HG03457 (cell line): ENCODE results near the gene UBE3C.

Experiments used
- ATAC-seq: cut with Tn5 transposase; IDR thresholded peaks from one replicate; pipeline ENCODE4 v1.9.1; 2021; ENCODE audit warnings: moderate number of reproducible peaks; ENCODE audit not compliant: unreplicated experiment

The UBE3C gene

DNA sequence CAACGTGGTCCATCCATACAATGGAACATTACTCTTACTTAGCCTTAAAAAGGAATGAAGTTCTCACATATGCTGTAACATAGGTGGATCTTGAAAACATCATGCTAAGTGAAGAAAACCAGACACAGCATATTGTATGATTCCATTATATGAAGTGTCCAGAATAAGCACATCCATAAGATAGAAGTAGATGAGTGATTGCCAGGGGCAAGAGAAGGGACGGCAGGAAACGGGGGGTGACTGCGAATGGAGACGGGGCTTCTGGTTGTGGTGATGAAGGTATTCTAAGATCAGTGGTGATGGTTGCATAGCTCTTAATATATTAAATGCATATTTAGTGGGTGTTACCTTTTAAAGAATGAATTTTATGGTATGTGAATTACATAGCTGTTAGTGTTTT, 29.8 kb downstream of the UBE3C start:
- no peak for ATAC-seq

GRCh38 chr7:157176771-157177170, 38.0 kb downstream of the UBE3C start:
- no peak for ATAC-seq

GRCh38 chr7:157177333-157177982, 38.7 kb downstream of the UBE3C start:
- no peak for ATAC-seq

DNA sequence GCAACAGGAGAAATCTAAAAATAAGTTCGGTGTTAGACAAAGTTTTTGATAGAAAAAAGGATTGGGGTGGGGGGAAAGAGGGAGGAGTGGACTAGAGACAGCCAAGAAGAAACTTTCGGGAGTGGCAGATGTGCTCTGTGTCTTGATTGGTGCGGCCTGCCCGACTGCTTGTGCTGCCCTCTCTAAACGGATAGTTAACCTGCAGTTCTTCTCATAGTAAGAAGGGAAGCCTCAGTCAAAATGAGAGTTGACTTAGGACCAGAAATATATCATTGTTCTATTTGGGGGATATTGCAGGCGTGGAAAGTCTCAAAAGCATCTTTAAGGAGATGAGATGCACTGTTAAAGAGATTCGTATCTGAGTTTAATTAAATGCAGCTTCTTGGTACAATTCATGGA, 39.3 kb downstream of the UBE3C start:
- no peak for ATAC-seq

- ATAC-seq: no peak
Measured at GRCh38 chr7:157183832-157184231, 45.1 kb downstream of the UBE3C start.

DNA sequence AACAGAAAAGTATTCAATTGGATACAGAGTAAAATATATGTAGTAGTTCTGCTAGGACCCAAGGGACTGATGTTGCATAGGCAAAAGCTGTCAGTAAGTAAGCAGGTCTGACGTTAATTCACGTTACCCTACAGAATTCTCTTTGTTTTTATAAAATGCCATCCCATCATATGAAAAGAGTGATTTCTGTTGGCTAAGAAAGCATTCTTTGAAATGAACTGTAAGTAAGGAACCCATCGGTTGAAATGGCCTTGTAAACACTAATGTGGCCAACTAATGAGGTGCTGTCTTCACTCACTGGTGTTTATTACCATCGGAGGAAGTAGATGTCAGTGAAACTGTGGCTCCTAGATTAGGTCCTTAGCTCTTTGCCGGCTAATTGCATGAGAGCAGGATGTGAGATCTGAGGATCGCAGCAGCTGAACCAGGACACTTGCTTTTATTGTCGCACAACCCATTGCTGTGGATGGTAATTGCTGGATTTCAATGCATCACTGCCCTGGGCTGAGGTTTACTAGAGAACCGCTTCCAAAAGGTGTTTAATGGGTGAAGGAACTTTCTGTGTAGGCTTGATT, 49.5 kb downstream of the UBE3C start:
- ATAC-seq: no peak

GRCh38 chr7:157189405-157189804, 50.7 kb downstream of the UBE3C start:
- ATAC-seq: no peak

DNA sequence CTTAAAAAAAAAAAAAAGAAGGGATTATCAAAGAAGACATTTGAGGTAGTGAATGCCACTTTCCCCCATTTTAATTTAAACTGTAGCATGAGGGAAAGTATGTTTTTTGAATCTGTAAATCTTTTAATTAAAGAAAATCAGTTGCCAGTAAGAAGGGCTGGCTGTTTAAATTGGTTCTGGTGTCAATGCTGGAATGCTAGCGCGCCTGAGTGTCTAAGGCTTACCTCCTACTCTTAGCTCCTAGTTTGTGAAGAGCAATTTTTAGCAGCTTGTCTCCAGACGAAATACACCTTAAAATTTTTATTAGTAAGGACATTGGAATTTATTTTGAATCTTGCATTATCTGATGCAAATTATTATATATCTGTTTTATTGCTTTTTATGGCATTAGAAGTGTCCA, 54.1 kb downstream of the UBE3C start:
- ATAC-seq: no peak

- ATAC-seq: no peak
Measured at GRCh38 chr7:157193274-157193673, 54.5 kb downstream of the UBE3C start.

GRCh38 chr7:157194948-157195347, 56.2 kb downstream of the UBE3C start:
- ATAC-seq: no peak

DNA sequence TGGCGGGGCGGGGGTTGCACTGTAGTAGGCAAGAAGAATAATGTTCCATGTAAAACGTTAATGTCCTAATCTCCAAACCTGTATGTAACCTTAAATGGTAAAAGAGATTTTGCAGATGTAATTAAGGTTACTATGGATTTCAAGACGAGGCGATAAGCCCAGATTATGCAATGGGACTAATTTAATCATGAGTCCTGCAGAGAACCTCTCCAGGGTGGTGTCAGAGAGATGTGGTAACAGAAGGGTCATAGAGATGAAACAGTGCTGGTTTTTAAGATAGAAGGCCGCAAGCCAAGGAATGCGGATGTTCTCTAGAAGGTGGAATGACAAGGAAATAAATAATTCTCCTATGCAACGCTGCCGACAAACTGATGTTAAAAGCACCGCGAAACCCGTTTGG, 57.1 kb downstream of the UBE3C start:
- ATAC-seq: no peak

DNA sequence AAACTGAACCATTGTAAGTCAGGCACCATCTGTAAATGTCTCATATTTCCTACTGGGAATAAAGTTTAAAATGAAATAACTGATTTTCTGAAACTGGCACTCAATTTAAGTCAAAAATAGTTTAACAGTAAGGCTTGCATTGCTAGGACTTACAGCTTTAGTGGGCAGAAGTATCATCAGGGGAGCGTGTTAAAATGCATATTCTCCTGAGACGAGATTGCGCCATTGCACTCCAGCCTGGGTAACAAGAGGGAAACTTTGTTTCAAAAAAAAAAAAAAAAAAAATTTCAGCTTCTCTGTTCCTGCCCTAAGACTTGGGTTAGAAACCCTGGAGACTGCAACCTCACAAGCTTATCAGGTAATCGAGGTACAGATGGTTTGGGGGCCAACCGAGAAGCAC, 65.4 kb downstream of the UBE3C start:
- ATAC-seq: no peak

DNA sequence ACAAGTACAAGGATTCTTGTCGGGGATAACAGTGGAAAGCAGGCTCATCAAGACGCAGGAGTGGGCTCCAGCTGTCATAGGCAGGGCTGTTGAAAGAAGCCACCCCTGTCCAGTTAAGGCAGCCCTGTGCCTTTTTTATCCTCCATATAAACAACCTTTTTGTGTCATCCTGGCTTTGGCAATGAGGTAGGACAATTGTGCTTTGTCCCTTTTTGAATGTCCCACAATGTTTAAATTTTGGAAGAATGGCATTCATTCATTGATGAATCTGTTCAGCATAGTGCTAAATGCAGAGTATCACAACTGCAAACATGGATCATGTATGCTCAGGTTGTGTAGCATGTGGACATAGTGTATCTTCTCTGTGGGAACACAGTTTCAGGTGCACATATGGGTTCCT, 66.7 kb downstream of the UBE3C start:
- no peak for ATAC-seq

DNA sequence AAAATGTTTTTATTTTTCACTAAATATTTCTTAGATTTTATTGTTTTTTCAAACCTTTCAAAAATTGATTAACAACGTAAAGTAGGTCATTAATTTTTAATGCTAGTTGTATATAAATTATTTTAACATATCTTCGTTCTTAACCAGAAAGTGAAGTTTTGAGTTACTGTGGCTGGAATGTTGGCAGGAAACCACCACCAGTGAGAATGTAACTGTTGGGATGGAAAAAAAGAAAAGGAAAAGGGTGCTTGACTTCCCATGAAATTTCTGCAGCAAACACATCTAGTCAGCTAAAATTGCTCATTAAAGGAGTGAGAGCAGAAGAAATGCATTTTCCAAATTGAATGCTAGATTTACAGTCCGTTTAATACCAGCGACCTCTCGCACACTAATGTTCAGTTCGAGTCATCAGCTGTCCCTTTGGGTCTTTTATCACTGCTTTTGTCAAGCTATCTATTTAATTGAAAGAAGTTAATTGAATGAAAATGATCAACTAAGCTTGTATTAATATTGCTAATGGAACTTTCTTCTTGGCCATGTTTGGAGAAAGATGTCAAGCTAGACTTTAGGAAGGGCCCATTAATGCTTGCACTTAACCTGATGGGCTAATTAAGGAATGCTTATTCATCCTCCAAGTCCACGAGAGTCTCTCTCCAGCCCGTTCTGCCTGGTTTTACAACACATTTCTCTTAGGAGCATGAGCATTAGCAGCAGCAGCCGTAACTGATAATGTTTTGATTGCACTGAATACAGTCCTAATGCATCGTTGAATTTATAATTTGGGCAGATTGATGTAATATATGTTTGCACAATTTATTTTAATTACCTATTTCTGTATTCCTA, 70.1 kb downstream of the UBE3C start:
- ATAC-seq: no peak

GRCh38 chr7:157210682-157211081, 72.0 kb downstream of the UBE3C start:
- ATAC-seq: no peak

DNA sequence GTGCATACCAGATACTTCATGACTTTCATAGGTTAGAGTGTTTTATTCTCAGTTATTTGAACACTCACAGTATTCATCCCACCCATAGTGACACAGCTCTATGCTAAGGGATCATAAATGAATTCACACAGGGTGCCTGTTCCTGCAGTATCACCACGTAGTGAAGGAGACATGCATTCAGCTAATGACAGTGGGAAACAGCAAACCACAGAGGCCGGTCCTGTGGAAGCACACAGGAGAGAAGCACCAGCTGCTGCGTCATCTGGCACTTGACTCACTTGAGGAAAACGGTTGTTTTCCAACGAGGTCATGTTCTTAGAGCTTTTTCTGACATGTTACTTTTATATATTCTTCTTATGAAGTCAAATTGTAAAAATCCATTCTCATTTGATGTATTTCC, 73.0 kb downstream of the UBE3C start:
- ATAC-seq: no peak

DNA sequence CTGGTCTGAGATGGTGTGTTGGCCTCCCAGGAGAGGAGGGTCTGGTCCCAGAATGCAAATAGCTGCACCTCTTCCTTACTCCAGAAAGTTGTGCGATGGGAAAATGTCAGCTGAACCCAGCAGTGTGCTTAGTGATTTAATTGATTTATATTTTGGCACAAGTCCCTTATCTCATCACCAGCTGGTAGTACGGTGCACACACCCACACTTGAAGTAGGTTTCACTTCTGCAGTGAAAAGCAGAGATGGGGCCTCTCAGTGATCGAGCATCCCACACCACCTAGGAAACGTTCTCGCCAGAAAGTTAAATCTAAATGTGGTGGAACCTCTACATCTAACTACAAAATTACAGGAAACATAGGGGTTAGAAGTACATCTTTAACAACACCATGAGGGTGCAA, 80.4 kb downstream of the UBE3C start:
- peak; percentile 67 for ATAC-seq

- no peak for ATAC-seq
Measured at GRCh38 chr7:157220916-157221569, 82.3 kb downstream of the UBE3C start.

DNA sequence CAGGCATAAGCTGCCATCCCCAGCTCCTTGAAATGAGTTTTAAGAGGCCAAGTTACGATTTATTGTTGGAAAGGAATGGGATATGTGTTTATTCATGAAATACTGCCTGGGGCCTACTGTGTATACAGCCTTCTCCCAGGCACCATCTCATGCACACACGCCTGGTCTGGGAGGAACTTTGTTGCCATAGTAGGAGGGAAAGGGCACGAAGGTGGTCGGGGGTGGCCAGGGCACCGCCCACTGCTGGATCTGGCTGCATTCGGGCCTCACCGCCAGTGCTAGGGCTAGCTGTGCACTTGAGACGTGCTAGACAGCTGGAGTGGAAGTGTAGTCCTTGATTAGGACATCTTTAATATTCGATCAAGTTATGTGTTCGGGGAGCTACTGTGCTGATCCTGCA, 84.0 kb downstream of the UBE3C start:
- no peak for ATAC-seq

GRCh38 chr7:157224627-157225026, 85.9 kb downstream of the UBE3C start:
- no peak for ATAC-seq

GRCh38 chr7:157228864-157229422, 90.2 kb downstream of the UBE3C start:
- no peak for ATAC-seq
